ENCODE results near the gene CYB561. TPM values are rescaled to one million over a fixed set of nuclear protein-coding genes. Genes with fewer than 3 reads are reported as not detected.
A peak's percentile ranks its signal among the peaks of the same experiment; 100 is the strongest.

Gene CYB561
- total RNA-seq, 4 donors from 2014 or later = 46.2 to 129 (median 101) TPM

DNA sequence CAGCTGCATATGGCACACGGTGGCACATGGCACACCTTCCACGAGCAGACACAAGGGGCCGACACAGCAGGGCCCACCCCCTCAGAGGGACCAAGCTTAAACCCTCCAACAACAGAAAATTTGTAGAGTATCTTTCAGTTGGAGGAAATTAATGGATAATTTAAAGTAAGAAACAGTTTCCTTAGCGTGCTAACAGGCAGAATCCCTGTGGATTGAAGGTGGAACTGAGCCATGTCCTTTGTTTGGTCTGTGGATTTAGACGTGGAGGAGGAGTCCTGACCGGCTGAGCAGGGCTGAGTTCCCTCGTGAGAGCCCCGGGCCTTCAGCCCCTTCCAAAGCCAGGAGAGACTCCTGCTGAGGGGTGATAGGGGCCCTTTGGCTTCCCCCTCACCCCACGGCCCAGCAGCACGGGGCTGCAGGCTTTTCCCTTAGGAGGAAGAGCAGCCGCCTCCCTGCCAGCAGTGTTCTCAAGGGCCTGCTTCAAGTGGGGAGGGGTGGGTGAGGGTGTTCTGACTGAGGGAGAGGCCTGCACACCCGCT is 1.4 kb upstream of the CYB561 start:
- Histone ChIP-seq H3K27me3 (no peaks in the 10 kb centered on the region), H3K4me3 (replicated peaks in 1 of 3) (no peak overlapping the region), H3K36me3 (no peaks in the 10 kb centered on the region), H3K27ac (peak overlapping the region; percentile 71 to 95 (median 80)), H3K4me1 (peaks cover 24 to 31% of the 10 kb centered on the region in 2 donors), H3K9me3 (no peaks in the 10 kb centered on the region)
- intact Hi-C loops (cut with DNase I) = no loop called here
- DNase-seq = peak; percentile 56 to 67
- TF ChIP-seq, protein P1, sequence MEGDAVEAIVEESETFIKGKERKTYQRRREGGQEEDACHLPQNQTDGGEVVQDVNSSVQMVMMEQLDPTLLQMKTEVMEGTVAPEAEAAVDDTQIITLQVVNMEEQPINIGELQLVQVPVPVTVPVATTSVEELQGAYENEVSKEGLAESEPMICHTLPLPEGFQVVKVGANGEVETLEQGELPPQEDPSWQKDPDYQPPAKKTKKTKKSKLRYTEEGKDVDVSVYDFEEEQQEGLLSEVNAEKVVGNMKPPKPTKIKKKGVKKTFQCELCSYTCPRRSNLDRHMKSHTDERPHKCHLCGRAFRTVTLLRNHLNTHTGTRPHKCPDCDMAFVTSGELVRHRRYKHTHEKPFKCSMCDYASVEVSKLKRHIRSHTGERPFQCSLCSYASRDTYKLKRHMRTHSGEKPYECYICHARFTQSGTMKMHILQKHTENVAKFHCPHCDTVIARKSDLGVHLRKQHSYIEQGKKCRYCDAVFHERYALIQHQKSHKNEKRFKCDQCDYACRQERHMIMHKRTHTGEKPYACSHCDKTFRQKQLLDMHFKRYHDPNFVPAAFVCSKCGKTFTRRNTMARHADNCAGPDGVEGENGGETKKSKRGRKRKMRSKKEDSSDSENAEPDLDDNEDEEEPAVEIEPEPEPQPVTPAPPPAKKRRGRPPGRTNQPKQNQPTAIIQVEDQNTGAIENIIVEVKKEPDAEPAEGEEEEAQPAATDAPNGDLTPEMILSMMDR (IDR thresholded peaks at IDR 0.05) = no peak
- no peak for TF ChIP-seq POLR2A (IDR thresholded peaks at IDR 0.05)
- 24 to 31% methylated on average over 5 to 12 of the region's 12 CpGs for WGBS, 2 donors

DNA sequence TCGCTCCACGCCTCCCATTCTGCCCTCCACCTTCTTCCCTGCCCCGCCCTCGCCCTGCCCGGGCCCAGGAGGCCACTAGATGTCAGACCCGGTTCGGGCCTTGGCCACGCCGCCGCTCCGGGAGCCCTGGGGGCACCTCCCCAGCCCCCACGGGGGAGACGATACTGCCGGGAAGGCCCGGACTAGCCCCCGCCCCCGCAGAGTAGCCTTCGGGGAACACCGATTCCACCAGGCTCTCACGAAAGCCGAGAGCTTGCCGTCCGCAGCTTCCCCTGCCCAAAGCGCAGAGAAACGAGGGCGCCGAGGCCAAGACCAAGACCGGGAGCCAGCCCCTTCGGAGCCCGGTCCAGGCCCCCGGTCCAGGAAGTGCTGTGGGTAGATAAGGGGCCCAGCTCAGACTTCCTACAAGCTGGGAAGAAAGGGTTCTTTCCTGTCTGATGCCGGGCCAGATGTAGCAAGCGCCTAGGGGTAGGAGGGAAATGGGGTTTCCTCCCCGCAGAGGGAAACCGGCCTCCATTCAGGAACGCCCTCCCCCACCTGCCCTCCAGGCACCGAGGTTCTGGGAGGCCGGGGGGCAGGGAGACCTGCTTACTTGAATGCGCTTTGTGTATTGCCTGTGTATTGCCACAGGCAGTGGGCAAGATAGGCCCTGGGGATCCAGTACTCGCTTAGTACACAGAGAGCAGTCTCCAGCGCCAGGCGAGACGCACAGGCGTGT is 806 bp upstream of the CYB561 start:
- Histone ChIP-seq H3K4me3 (replicated peaks in 1 of 3) (peak overlapping the region; percentile 51 to 54 (median 51)), H3K27ac (peak overlapping the region; percentile 71 to 95 (median 80)), H3K36me3 (no peaks in the 10 kb centered on the region), H3K9me3 (no peaks in the 10 kb centered on the region), H3K27me3 (no peaks in the 10 kb centered on the region), H3K4me1 (peaks cover 24 to 31% of the 10 kb centered on the region in 2 donors)
- intact Hi-C loops (cut with DNase I) = no loop called here
- TF ChIP-seq, protein P1 (IDR thresholded peaks at IDR 0.05) = peak in 1 of 6 experiments; percentile 14
- TF ChIP-seq POLR2A (IDR thresholded peaks at IDR 0.05) = no peak
- peak; percentile 63 to 66 for DNase-seq
- 38 to 39% methylated on average over 19 to 22 of the region's 44 CpGs for WGBS, 2 donors

DNA sequence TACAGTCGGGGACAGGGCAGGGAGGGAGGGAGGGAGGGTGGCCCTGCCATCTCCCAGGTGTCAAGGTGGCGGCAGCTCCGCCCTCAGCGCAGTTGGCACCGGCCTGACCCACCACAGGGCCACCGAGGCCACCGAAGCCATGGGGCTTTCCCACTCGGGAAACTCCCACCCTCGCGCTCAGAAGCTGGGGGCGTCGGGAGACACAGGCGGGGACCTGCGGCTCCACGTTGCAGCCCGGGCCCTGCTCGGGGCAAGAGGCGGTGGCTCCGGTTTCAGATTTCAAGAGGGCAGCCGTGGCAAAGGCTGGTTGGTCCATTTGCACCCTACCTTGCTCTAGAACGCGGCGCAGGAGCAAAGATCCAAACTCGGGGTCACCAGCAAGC is 544 bp downstream of the CYB561 start:
- peak; percentile 69 to 80 for DNase-seq
- Histone ChIP-seq H3K4me1 (peaks cover 24 to 31% of the 10 kb centered on the region in 2 donors), H3K36me3 (no peaks in the 10 kb centered on the region), H3K27ac (peak overlapping the region; percentile 71 to 95 (median 80)), H3K27me3 (no peaks in the 10 kb centered on the region), H3K4me3 (replicated peaks in 1 of 3) (peak overlapping the region; percentile 51 to 54 (median 51)), H3K9me3 (no peaks in the 10 kb centered on the region)
- 7 to 13% methylated on average over 3 to 7 of the region's 24 CpGs for WGBS, 2 donors
- TF ChIP-seq, protein P1 (IDR thresholded peaks at IDR 0.05) = no peak
- peak in 1 of 2 donors; percentile 24 for TF ChIP-seq POLR2A (IDR thresholded peaks at IDR 0.05)
- intact Hi-C loops (cut with DNase I) = no loop called here

DNA sequence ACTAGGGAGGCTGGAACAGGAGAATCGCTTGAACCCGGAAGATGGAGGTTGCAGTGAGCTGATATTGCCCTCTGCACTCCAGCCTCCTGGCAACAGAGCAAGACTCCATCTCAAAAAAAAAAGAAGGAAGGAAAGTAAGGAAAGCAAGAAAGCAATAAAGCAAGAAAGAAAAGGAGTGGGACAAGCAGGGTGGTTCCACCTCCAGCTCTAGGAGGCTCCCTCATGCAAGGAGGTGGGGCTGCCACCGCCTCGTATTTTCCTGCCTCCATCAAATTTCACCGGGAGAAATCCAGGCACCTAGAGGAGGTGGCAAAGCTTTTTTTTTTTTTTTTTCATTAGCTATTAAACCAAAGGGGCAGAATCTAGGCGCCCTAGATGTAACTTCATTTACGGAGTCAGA is 1.0 kb downstream of the CYB561 start:
- H3K27ac ChIP-seq = peak overlapping the region in 2 of 3 donors; percentile 15 to 95

More for the DNA sequence above, 1.0 kb downstream of the CYB561 start:
- no peak for DNase-seq
- Histone ChIP-seq H3K27me3 (no peaks in the 10 kb centered on the region), H3K36me3 (no peaks in the 10 kb centered on the region), H3K4me1 (peaks cover 24 to 36% of the 10 kb centered on the region in 2 donors), H3K9me3 (no peaks in the 10 kb centered on the region), H3K4me3 (replicated peaks in 1 of 3) (peak overlapping the region in 2 of 3 donors; percentile 51 to 54)
- intact Hi-C loops (cut with DNase I) = no loop called here
- WGBS, 2 donors = 46 to 52% methylated on average over 7 of the region's 7 CpGs
- no peak for TF ChIP-seq POLR2A (IDR thresholded peaks at IDR 0.05)
- TF ChIP-seq, protein P1 (IDR thresholded peaks at IDR 0.05) = no peak
